ENCODE measurements around the gene ARHGAP4.

GRCh38 chrX:153948002-153948466 is 22.0 kb upstream of the ARHGAP4 start:
- TF ChIP-seq YY1 (IDR thresholded peaks at IDR 0.05; ENCODE audit: low read depth) (no peak), EGR1 (IDR thresholded peaks at IDR 0.05) (no peak)
